Hematopoietic multipotent progenitor cell treated with erythropoietin and hydrocortisone succinate and interleukin-3 and kit ligand, for 8 days (in vitro differentiated cells): ENCODE data around the gene CLCN6.

Source experiments
- DNase-seq: peaks from one replicate; pipeline ENCODE4 v3.0.0-alpha.2; 2015

The CLCN6 gene

GRCh38 chr1:11831945-11832725, 26.1 kb downstream of the CLCN6 start:
- no peak for DNase-seq

DNA sequence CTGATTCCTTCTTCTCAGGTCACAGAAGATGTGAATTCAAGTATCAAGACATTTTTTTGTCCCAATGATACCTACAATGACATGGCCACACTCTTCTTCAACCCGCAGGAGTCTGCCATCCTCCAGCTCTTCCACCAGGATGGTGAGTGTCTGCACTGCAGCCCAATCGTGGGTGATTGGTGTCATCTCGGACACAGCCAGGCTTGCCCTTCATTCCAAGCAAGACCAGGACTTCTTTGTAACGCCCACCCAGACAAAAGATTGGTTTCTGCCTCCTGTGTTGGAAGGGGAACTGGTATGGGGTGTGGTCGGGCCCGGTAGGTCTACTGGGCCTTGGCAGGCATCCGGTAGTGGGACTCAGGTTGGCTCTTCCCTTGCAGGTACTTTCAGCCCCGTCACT, 27.5 kb downstream of the CLCN6 start:
- no peak for DNase-seq

GRCh38 chr1:11833900-11834299, 27.9 kb downstream of the CLCN6 start:
- DNase-seq: no peak

DNA sequence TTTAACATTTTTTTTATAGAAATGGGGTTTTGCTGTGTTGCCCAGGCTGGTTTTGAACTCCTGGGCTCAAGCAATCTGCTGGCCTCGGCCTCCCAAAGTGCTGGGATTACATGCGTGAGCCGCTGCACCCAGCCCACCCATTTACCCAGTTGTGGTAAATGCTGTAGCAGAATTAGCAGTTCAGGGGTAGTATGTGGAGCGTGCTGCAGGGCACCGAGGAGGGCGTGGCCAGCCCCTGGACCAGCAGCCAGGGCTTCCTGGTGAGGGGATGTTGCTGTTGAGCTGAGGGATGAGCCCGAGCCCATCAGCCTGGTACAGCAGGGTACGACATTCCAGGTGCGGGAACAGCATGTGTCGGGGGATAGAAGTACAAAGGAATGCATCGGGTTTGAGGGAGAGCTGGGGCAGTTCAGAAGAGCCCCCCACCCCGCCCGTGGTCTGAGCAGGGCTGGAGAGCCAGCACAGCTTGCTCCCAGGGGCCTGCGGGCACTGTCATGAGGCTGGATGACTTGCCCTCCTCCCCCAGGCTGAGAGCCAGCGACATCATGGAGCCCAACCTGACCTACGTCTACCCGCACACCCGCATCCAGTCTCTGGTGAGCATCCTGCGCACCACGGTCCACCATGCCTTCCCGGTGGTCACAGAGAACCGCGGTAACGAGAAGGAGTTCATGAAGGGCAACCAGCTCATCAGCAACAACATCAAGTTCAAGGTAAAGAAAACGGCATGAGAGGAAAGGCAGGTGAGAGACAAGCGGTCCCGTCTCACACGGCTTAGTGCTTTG, 29.6 kb downstream of the CLCN6 start:
- DNase-seq: no peak

GRCh38 chr1:11836955-11837766, 31.2 kb downstream of the CLCN6 start:
- DNase-seq: no peak

DNA sequence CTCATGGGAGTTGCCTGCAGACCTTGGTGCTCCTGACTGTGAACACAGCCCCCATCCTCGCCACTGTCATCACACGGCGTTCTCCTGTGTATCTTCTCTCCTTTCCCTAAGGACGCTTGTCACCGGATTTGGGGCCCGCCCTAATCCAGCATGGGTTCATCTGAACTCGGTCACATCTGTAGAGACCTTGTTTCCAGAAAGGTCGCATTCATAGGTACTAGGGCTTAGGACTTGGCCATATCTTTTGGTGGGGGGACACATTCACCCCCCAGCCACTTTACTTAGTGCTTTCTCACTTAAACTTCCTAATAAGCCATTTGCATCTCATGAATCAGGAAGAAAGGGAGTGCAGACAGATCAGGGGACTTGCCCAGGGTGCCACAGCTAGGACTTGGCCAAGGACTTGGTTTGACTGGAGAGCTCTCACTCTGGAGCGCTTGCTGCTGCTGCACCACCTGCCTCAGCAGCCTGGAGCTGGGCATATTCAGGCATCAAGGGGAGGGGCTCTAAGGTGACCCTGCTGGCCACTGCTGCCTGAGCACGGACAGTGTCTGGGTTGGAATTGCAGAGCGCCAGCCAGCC, 31.9 kb downstream of the CLCN6 start:
- DNase-seq: no peak

DNA sequence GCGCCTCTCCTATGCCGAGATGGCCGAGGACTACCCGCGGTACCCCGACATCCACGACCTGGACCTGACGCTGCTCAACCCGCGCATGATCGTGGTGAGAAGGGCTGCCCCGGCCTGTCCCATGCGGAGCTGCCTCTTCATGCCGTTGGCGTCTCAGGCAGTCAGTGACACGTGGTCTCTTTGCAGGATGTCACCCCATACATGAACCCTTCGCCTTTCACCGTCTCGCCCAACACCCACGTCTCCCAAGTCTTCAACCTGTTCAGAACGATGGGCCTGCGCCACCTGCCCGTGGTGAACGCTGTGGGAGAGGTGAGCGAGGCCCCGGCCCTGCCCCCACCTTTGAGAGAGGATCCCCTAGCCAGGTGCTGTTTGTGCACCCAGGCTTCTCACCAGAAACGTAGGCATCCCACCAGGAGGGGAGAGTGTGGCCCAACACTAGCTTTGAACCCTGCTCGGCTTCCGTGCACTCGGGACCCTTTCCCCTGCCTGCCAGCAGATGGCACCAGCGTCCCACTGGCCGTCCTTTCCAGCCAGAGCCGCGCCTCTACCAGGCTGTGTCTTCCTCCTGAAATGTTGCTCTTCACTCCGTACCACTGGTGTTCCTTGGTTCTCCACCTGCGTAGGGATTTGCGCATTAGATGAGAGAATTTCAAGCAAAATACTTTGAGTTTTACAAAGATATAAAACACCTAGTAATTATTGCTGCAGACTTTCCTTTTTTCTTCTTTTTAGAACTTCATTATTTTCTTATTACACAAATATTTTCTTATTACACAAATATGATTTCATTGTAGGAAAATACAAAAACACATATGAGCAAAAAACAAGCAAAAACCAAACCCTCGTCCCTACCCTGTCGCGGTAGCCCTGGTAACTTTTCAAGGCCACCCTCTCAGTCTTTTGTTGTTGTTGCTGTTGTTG, 32.6 kb downstream of the CLCN6 start:
- DNase-seq: peak; percentile 73

DNA sequence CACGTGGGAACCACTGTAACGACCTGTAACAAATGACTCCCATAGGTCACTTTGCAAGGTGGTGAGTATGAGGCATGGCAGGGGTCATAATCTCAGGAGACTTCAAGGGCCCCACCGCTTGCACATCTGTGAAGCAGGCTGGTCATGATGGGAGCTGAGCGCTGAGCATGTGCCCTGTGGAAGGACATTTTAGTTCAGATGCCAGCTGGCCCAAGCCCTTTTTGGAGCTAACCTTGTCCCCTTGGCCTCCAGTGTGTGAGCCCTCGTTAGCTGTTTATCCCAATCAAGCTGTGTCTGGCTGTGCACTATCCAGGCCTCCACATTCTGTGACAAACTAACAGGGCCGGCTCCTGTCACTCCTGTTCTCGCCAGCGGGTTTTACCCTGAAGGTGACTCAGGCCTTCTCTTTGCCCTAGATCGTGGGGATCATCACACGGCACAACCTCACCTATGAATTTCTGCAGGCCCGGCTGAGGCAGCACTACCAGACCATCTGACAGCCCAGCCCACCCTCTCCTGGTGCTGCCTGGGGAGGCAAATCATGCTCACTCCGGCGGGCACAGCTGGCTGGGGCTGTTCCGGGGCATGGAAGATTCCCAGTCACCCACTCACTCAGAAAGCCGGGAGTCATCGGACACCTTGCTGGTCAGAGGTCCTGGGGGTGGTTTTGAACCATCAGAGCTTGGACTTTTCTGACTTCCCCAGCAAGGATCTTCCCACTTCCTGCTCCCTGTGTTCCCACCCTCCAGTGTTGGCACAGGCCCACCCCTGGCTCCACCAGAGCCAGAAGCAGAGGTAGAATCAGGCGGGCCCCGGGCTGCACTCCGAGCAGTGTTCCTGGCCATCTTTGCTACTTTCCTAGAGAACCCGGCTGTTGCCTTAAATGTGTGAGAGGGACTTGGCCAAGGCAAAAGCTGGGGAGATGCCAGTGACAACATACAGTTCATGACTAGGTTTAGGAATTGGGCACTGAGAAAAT, 34.0 kb downstream of the CLCN6 start:
- no peak for DNase-seq

- peak; percentile 97 for DNase-seq
Observed at GRCh38 chr1:11841245-11842153, 35.5 kb downstream of the CLCN6 start.

DNA sequence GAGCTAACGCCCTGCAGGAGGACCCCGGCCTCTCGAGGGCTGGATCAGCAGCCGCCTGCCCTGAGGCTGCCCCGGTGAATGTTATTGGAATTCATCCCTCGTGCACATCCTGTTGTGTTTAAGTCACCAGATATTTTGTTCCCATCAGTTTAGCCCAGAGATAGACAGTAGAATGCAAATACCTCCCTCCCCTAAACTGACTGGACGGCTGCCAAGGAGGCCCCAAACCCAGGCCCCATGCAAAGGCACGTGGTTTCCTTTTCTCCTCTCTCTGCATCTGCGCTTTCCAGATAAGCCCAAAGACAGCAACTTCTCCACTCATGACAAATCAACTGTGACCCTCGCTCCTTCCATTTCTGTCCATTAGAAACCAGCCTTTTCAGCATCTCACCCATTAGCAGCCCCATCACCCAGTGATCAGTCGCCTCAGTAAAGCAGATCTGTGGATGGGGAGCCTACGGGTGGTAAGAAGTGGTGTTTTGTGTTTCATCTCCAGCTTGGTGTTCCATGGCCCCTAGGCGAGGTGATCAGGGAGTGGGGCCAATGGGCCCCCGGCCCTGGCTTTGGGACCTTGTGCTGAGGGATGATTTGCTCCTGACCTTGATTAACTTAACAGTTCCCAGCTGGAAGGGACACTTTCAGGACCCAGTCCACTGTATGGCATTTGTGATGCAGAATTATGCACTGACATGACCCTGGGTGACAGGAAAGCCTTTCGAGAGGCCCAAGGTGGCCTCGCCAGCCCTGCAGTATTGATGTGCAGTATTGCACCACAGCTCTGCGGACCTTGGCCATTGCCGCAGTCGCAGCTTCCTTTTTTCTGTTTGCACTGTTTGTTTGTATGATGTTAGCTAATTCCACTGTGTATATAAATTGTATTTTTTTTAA, 36.4 kb downstream of the CLCN6 start:
- DNase-seq: peak; percentile 100

DNA sequence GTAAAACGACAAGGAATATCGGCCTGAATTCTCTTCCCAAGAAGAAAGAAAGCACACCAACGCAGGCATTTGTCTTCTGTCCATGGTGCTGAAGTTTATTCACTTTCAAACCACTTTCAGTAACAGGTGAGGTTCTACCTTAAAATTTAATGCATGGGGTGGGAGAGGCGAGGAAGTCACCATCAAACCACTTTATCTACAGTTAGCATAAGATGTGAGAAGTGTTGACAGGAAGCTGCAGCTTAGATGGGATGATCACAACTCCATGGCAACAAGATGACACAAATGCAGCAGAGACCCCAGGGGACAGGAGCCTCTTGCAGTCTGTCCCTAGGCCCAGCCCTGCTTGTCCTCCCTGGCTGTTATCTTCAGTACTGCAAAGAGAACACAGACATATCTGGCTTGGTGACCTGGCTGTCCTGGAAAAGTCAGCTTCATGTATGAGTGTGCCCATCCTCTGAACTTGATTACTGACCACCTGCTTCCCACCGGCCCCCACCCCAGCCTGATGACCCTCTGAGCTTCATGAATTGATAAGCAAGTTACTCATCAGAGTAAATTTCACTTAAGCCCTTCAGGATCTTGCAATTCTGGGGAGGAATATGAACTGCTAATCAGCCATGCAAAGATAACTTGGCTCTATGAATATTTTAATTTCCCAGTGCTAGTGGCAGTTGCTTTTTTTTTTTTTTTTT, 39.8 kb downstream of the CLCN6 start:
- peak; percentile 59 for DNase-seq

GRCh38 chr1:11847667-11848372, 41.8 kb downstream of the CLCN6 start, which contains the start of gene NPPA:
NPPA (minus strand) TSS chr1:11847783; CDS start chr1:11847684, 99 bp downstream.
- DNase-seq: peak; percentile 33

DNA sequence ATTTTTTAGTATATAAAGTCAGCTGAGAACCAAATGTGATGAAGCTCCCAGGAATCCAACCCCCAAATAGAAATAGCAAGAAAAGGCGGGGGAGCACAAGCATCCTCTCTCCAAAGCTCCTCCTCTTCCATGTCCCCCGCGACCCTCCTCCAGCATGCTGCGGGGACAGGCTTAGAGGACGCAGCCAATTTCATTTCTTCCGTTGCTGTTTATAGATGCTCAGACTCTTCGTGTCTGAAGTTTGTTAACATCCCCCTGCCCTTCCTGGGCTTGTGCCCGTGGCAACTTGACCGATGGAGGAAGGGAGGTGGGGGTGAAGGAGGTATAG, 42.3 kb downstream of the CLCN6 start:
- no peak for DNase-seq

- no peak for DNase-seq
Observed at GRCh38 chr1:11850156-11850555, 44.2 kb downstream of the CLCN6 start.

GRCh38 chr1:11851180-11851579, 45.2 kb downstream of the CLCN6 start:
- DNase-seq: peak; percentile 49

DNA sequence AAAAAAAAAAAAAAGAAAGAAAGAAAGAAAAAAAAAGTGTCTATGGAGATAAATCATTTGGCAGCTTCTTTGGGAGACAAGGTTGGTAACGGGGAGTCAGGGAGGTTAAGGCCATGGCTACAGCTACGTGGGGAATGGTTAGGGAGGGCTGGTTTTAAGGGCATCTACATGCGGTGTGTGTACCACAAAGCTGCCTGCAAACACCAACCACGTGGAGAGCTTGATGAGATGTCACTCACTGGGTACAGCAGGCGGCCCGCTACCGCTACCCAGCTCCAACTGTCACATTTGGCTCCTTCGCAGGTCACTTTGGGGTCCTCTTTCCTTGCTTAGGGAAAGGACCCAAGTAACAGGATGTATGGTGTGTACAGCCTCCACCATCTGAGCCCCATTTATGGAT, 48.5 kb downstream of the CLCN6 start:
- DNase-seq: no peak

DNA sequence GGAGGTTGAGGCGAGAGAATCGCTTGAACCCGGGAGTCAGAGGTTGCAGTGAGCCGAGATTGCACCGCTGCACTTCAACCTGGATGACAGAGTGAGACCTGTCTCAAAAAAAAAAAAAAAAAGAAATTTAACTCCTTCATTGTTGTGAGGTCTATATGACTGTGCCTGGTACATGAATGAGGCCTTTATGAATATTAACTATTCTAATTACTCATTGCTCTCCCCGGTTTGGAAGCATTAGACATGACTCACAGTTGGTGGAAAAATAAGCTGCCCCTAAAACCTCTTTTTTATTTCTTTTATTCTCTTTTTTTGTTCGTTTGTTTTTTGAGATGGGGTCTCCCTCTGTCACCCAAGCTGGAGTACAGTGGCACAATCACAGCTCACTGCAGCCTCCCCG, 49.4 kb downstream of the CLCN6 start:
- no peak for DNase-seq
